Hepatocyte (in vitro differentiated cells): Measurements from ENCODE around the gene DPM1. TPM values are rescaled to one million over a fixed set of nuclear protein-coding genes. Genes with fewer than 3 reads are reported as not detected.

Experiments
- DNase-seq: peaks from one replicate; pipeline ENCODE4 v3.0.0-alpha.2; 2016; ENCODE audit warnings: low spot score
- H2AFZ ChIP-seq: fragments of 200-600 bp; sonication (generic); 2 replicates; pipeline ENCODE4 v1.6.0; 2016; ENCODE audit warnings: antibody characterized with exemption, mild to moderate bottlenecking
- H3K27ac ChIP-seq: fragments of 200-600 bp; sonication (generic); 2 replicates; pipeline ENCODE4 v1.5.1; 2016; ENCODE audit warnings: mild to moderate bottlenecking
- H3K27me3 ChIP-seq: fragments of 200-600 bp; sonication (generic); 2 replicates; pipeline ENCODE4 v1.6.1; 2016
- H3K36me3 ChIP-seq: fragments of 200-600 bp; sonication (generic); replicated peaks from 2 replicates; pipeline ENCODE4 v1.5.1; 2016; ENCODE audit warnings: low read depth; ENCODE audit not compliant: insufficient read depth
- H3K4me1 ChIP-seq: fragments of 200-600 bp; sonication (generic); 2 replicates; pipeline ENCODE4 v1.5.1; 2016; ENCODE audit warnings: mild to moderate bottlenecking, moderate library complexity; ENCODE audit not compliant: insufficient read depth
- H3K4me2 ChIP-seq: fragments of 200-600 bp; sonication (generic); 2 replicates; pipeline ENCODE4 v1.6.0; 2016
- H3K4me3 ChIP-seq: fragments of 200-600 bp; sonication (generic); 2 replicates; pipeline ENCODE4 v1.5.1; 2016; ENCODE audit warnings: mild to moderate bottlenecking
- H3K79me2 ChIP-seq: fragments of 200-600 bp; sonication (generic); 2 replicates; pipeline ENCODE4 v1.6.0; 2017; ENCODE audit warnings: mild to moderate bottlenecking
- H3K9me2 ChIP-seq: fragments of 200-600 bp; sonication (generic); replicated peaks from 2 replicates; pipeline ENCODE4 v1.6.0; 2017; ENCODE audit warnings: mild to moderate bottlenecking; ENCODE audit not compliant: insufficient read depth
- H3K9me3 ChIP-seq: fragments of 200-600 bp; sonication (generic); 2 replicates; pipeline ENCODE4 v1.5.1; 2016; ENCODE audit warnings: low read depth, mild to moderate bottlenecking
- H4K20me1 ChIP-seq: fragments of 200-600 bp; sonication (generic); 2 replicates; pipeline ENCODE4 v1.6.0; 2016; ENCODE audit warnings: mild to moderate bottlenecking; ENCODE audit not compliant: insufficient read depth, poor library complexity, severe bottlenecking
- CTCF ChIP-seq: fragments of 200-600 bp; sonication (generic); IDR thresholded peaks from 2 replicates; pipeline ENCODE4 v1.5.1; 2016; ENCODE audit warnings: antibody characterized with exemption, mild to moderate bottlenecking; ENCODE audit not compliant: poor library complexity
- EZH2 ChIP-seq: fragments of 200-600 bp; sonication (generic); IDR thresholded peaks from 2 replicates; pipeline ENCODE4 v1.6.1; 2016; ENCODE audit warnings: antibody characterized with exemption, mild to moderate bottlenecking, borderline replicate concordance
- EZH2phosphoT487 ChIP-seq: fragments of 200-600 bp; sonication (generic); IDR thresholded peaks from one replicate; pipeline ENCODE4 v1.6.1; 2018; ENCODE audit warnings: antibody characterized with exemption, mild to moderate bottlenecking, low read depth, moderate library complexity; ENCODE audit not compliant: unreplicated experiment, severe bottlenecking
- WGBS: methylation state at CpG from one replicate; pipeline ENCODE4 v1.1.6; 2016; ENCODE audit warnings: low lambda C conversion rate; ENCODE audit errors: missing lambda C conversion rate; 5-methylcytosine and 5-hydroxymethylcytosine counted together
- polyA plus RNA-seq: library from polyadenylated mRNA; unstranded; fragments of >200 nt; fragmentation: Nextera tagmentation; extraction: Ambion mirVana; gene quantifications from 2 replicates; pipeline ENCODE4 v1.2.1, GENCODE V29; 2016
- total RNA-seq: library from RNA; depleted of rRNA; stranded (reverse); fragments of >200 nt; gene quantifications from 2 replicates; pipeline ENCODE4 v1.2.3, GENCODE V29; 2014

Gene DPM1
- total and polyA plus RNA-seq, 2 experiments from 2014 or later: 72.9 to 84.3 TPM

GRCh38 chr20:50924261-50924920, 33.9 kb downstream of the DPM1 start:
- Histone ChIP-seq H3K79me2 (peaks cover 99% of the 10 kb centered on the region), H3K9me2 (no peaks in the 10 kb centered on the region), H3K27ac (no peak overlapping the region), H3K36me3 (no peaks in the 10 kb centered on the region), H3K4me3 (no peak overlapping the region), H3K9me3 (no peaks in the 10 kb centered on the region), H2AFZ (no peak overlapping the region), H3K4me1 (peaks cover 27% of the 10 kb centered on the region), H4K20me1 (peaks cover 100% of the 10 kb centered on the region), H3K27me3 (no peaks in the 10 kb centered on the region), H3K4me2 (no peak overlapping the region)
- DNase-seq: no peak
- WGBS: 67% methylated on average over 2 of the region's 2 CpGs
- TF ChIP-seq EZH2phosphoT487: no peak
- no peak for TF ChIP-seq EZH2
- no peak for TF ChIP-seq CTCF

DNA sequence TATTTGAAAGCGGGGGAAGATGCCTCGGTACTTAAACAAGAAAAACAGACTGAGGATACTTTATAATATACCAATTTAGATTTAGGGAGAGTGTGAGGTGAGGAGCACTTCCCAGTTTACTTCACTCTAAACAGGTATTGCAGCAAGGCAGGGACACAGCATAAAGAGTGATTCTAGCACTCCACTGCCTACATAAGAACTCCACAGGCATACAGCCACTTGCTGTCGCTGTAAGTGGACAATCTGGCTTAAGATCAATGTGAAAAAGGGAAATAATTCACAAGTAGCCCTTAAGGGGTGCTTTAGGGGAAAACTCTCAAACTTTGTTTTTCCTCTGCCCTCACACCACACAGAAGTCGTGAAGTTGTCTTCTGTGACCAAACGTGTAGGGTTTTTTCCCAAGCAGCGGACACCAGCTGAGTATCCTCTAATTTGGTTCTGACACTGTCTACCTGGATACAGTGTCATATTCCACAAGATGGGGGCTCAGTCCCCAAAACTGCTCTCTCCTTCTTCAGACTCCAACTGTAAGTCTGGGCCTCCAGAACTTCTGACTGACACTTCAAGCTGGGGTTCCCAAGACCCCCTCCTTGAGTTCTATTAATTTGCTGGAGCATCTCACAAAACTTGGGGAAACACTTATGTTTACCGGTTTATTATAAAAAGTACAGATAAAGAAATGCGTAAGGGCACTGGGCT, 36.4 kb downstream of the DPM1 start:
- peaks cover 100% of the 10 kb centered on the region for H4K20me1 ChIP-seq
- no peaks in the 10 kb centered on the region for H3K36me3 ChIP-seq
- 83% methylated on average over 8 of the region's 8 CpGs for WGBS
- no peak overlapping the region for H3K4me3 ChIP-seq
- H3K4me1 ChIP-seq: peaks cover 22% of the 10 kb centered on the region
- no peak for DNase-seq
- H3K27ac ChIP-seq: peak overlapping the region; percentile 14
- TF ChIP-seq EZH2phosphoT487 (no peak), EZH2 (no peak)
- peaks cover 100% of the 10 kb centered on the region for H3K79me2 ChIP-seq
- H3K9me3 ChIP-seq: no peaks in the 10 kb centered on the region
- H3K4me2 ChIP-seq: no peak overlapping the region
- H2AFZ ChIP-seq: no peak overlapping the region
- no peaks in the 10 kb centered on the region for H3K9me2 ChIP-seq
- H3K27me3 ChIP-seq: no peaks in the 10 kb centered on the region

DNA sequence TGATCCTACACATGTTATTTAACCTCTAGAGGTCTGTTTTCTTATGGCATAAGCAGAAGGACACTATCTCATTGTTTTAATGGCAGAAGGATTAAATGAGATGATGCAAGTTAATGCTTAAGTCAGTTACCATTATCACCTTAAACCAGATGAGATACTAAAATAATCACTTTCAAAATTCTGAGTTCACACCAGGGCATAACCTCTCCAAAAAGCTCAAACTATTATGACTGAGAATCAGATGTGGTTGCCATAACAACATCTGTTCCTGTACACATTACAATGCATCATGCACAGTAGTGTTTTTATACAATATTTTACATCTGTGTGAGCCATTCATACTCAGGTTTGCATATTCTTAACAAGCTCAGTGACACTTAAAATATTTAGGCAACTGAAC, 37.3 kb downstream of the DPM1 start:
- Histone ChIP-seq H2AFZ (no peak overlapping the region), H3K4me1 (peaks cover 29% of the 10 kb centered on the region), H3K79me2 (peaks cover 98% of the 10 kb centered on the region), H3K27ac (peak overlapping the region; percentile 14), H3K27me3 (no peaks in the 10 kb centered on the region), H3K4me2 (no peak overlapping the region), H3K4me3 (no peak overlapping the region), H3K36me3 (no peaks in the 10 kb centered on the region), H3K9me2 (no peaks in the 10 kb centered on the region), H3K9me3 (no peaks in the 10 kb centered on the region), H4K20me1 (peaks cover 99% of the 10 kb centered on the region)
- TF ChIP-seq EZH2phosphoT487 (no peak), CTCF (no peak), EZH2 (no peak)
- DNase-seq: no peak

- H3K36me3 ChIP-seq: no peaks in the 10 kb centered on the region
- WGBS: 81% methylated on average over 6 of the region's 6 CpGs
- peaks cover 98% of the 10 kb centered on the region for H3K79me2 ChIP-seq
- DNase-seq: peak; percentile 80
- H2AFZ ChIP-seq: no peak overlapping the region
- TF ChIP-seq EZH2phosphoT487 (no peak), EZH2 (no peak), CTCF (no peak)
- no peak overlapping the region for H3K4me2 ChIP-seq
- H3K4me3 ChIP-seq: no peak overlapping the region
- H3K27ac ChIP-seq: no peak overlapping the region
- H3K4me1 ChIP-seq: peaks cover 42% of the 10 kb centered on the region
- H3K27me3 ChIP-seq: no peaks in the 10 kb centered on the region
- H3K9me2 ChIP-seq: no peaks in the 10 kb centered on the region
- peaks cover 99% of the 10 kb centered on the region for H4K20me1 ChIP-seq
- H3K9me3 ChIP-seq: no peaks in the 10 kb centered on the region
These were observed 38.8 kb downstream of the DPM1 start for GRCh38 chr20:50919567-50919966.
